ENCODE measurements around the gene ZNF431. TPM values are rescaled to one million over a fixed set of nuclear protein-coding genes. Genes with fewer than 3 reads are reported as not detected.

ZNF431 gene
- total and polyA plus RNA-seq, 9 of the 15 experiments (the other 6 are each of a cell fraction or from before 2014, with no cell fraction given): 3.3 to 24.8 (median 13.5) TPM

DNA sequence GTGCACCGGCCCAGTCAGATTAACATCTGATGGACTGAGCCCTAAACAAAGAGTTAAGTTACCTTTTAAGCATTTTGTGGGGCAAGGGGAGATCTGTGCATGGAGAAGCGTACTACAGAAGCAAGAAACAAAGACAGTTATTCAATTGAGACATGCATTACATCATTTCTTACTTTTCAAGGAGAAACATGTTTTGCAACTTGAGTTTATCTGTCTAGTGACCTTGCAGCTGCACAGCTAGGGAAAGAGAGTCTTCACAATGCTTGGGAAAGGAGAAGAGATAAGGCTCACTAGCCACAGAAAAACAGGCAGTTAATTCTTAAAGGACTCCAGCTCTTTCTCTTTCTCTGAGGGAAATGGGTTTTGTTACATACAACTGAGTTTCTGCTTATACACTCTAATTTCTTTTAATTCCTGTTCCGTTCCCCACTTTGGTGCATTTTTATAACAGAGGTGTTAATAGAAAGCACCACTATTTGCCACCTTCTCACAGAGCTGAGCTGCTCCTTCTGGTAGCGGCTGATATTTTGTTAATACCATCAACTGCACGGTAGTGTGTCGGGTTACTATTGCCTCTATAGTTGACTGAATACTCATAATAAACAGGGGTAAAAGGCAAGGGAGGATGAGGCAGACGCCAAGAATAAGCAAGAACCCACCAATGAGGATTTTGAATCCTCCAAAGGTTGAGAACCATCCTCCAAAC, 55.9 kb downstream of the ZNF431 start (continued):
- TF ChIP-seq, protein P1, sequence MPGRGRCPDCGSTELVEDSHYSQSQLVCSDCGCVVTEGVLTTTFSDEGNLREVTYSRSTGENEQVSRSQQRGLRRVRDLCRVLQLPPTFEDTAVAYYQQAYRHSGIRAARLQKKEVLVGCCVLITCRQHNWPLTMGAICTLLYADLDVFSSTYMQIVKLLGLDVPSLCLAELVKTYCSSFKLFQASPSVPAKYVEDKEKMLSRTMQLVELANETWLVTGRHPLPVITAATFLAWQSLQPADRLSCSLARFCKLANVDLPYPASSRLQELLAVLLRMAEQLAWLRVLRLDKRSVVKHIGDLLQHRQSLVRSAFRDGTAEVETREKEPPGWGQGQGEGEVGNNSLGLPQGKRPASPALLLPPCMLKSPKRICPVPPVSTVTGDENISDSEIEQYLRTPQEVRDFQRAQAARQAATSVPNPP (IDR thresholded peaks at IDR 0.05; ENCODE audit: borderline replicate concordance, insufficient read depth, insufficient read length): no peak
- TF ChIP-seq, protein P2, sequence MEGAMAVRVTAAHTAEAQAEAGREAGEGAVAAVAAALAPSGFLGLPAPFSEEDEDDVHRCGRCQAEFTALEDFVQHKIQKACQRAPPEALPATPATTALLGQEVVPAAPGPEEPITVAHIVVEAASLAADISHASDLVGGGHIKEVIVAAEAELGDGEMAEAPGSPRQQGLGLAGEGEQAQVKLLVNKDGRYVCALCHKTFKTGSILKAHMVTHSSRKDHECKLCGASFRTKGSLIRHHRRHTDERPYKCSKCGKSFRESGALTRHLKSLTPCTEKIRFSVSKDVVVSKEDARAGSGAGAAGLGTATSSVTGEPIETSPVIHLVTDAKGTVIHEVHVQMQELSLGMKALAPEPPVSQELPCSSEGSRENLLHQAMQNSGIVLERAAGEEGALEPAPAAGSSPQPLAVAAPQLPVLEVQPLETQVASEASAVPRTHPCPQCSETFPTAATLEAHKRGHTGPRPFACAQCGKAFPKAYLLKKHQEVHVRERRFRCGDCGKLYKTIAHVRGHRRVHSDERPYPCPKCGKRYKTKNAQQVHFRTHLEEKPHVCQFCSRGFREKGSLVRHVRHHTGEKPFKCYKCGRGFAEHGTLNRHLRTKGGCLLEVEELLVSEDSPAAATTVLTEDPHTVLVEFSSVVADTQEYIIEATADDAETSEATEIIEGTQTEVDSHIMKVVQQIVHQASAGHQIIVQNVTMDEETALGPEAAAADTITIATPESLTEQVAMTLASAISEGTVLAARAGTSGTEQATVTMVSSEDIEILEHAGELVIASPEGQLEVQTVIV (CRISPR knock-in tag; IDR thresholded peaks at IDR 0.05; ENCODE audit: borderline replicate concordance): no peak
- TF ChIP-seq, protein P3, sequence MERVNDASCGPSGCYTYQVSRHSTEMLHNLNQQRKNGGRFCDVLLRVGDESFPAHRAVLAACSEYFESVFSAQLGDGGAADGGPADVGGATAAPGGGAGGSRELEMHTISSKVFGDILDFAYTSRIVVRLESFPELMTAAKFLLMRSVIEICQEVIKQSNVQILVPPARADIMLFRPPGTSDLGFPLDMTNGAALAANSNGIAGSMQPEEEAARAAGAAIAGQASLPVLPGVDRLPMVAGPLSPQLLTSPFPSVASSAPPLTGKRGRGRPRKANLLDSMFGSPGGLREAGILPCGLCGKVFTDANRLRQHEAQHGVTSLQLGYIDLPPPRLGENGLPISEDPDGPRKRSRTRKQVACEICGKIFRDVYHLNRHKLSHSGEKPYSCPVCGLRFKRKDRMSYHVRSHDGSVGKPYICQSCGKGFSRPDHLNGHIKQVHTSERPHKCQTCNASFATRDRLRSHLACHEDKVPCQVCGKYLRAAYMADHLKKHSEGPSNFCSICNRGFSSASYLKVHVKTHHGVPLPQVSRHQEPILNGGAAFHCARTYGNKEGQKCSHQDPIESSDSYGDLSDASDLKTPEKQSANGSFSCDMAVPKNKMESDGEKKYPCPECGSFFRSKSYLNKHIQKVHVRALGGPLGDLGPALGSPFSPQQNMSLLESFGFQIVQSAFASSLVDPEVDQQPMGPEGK (CRISPR knock-in tag; IDR thresholded peaks at IDR 0.05; ENCODE audit: borderline replicate concordance): no peak
- TF ChIP-seq POLR2B (IDR thresholded peaks at IDR 0.05; ENCODE audit: low read depth, partially characterized antibody) (no peak), FOXK1 (CRISPR knock-in tag; IDR thresholded peaks at IDR 0.05; ENCODE audit: borderline replicate concordance) (no peak), ZNF407 (IDR thresholded peaks at IDR 0.05; ENCODE audit: low read depth) (no peak), JUN (IDR thresholded peaks at IDR 0.05; ENCODE audit: borderline replicate concordance, low read depth, low read length) (peak; percentile 42; the same call in 1 of the 2 replicates), JUN (CRISPR knock-in tag; IDR thresholded peaks at IDR 0.05; ENCODE audit: borderline replicate concordance) (no peak), HEY1 (CRISPR knock-in tag; IDR thresholded peaks at IDR 0.05; ENCODE audit: borderline replicate concordance) (no peak), KAT8 (IDR thresholded peaks at IDR 0.05; ENCODE audit: low read depth) (no peak), PHF21A (IDR thresholded peaks at IDR 0.05; ENCODE audit: borderline replicate concordance, low read depth) (no peak)
